Neural progenitor cell (in vitro differentiated cells): ENCODE measurements around the gene ALDH3A1.

Experiments used
- EZH2 ChIP-seq: fragments of 200-600 bp; sonication (generic); IDR thresholded peaks from 2 replicates; pipeline ENCODE4 v1.6.1; 2017; ENCODE audit warnings: antibody characterized with exemption, mild to moderate bottlenecking, moderate library complexity
- TF ChIP-seq, protein P1 (sequence below): fragments of 200-600 bp; sonication (generic); IDR thresholded peaks from 2 replicates; pipeline ENCODE4 v1.5.1; 2017; ENCODE audit warnings: antibody characterized with exemption, mild to moderate bottlenecking

DNA sequence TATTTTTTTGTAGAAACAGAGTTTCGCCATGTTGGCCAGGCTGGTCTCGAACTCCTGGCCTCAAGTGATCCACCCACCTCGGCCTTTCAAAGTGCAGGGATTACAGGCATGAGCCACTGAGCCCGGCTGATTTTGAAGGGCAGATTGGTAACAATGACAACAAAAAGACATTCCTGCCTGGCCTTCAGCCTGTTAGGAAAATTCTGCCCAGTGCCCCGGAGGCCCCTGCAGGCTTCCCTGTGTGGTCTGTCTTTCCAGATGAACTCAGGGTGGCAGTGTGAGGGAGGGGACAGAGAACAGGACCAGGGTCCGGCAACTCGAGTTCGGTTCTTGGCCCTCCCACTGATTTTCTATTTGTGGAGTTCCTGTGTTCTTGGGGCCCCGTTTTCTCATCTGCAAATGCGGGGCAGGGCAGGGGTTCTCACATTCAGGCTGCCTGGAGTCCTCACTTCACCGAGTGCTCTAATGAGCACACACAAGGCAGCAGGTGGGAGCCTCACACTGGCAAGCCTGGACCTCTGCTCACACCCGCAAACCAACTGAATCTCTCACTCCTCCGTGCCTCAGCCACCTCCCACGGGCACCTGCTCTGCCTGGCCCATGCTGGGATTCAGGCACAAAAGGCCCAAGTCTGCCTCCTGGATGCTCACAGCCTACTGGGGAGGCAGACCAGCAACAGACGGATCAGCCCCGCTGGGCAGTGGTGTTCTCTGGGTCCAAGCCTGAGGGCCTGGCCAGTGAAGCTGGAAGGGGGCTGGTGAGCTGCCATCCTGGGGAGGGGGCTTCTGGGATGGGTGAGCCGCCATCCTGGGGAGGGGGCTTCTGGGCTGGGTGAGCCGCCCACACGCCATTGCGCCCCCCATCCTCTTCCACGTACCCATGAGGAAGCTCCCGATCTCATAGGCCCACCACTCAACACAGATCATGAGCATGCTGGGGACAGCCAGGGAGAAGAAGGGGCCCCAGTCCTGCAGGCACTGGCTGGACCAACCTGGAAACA, 42.0 kb downstream of the ALDH3A1 start:
- TF ChIP-seq, protein P1, sequence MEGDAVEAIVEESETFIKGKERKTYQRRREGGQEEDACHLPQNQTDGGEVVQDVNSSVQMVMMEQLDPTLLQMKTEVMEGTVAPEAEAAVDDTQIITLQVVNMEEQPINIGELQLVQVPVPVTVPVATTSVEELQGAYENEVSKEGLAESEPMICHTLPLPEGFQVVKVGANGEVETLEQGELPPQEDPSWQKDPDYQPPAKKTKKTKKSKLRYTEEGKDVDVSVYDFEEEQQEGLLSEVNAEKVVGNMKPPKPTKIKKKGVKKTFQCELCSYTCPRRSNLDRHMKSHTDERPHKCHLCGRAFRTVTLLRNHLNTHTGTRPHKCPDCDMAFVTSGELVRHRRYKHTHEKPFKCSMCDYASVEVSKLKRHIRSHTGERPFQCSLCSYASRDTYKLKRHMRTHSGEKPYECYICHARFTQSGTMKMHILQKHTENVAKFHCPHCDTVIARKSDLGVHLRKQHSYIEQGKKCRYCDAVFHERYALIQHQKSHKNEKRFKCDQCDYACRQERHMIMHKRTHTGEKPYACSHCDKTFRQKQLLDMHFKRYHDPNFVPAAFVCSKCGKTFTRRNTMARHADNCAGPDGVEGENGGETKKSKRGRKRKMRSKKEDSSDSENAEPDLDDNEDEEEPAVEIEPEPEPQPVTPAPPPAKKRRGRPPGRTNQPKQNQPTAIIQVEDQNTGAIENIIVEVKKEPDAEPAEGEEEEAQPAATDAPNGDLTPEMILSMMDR = no peak
- TF ChIP-seq EZH2 = no peak
